HCT116 (cell line): ENCODE results near the gene LY86. TPM values are rescaled to one million over a fixed set of nuclear protein-coding genes. Genes with fewer than 3 reads are reported as not detected.

Source experiments
- ATAC-seq: fragments of 200-7000 bp; cut with Tn5 transposase; 2 replicates; pipeline ENCODE4 v1.9.1; 2020; ENCODE audit warnings: mild to moderate bottlenecking, moderate library complexity
- BruUV-seq: library from RNA; stranded (reverse); fragments of 400-500 nt; replicated peaks from 2 replicates; lab custom pipeline; 2021; lab: Mats Ljungman, UMichigan
- CTCF ChIA-PET: fragments of 300-600 bp; sonication (Branson Sonifier 250); formaldehyde crosslinking; loops from one replicate; lab custom pipeline; 2021; ENCODE audit warnings: antibody characterized with exemption; lab: Charles Lee
- POLR2A ChIA-PET: fragments of 300-600, 350-600 bp; sonication (Branson Sonifier 250); formaldehyde crosslinking; loops from one replicate; lab custom pipeline; 2021; ENCODE audit warnings: antibody characterized with exemption; lab: Charles Lee
- RAD21 ChIA-PET, 2 experiments: fragments of 300-600 bp; sonication (Branson Sonifier 250); formaldehyde crosslinking; loops; one replicate each; lab custom pipeline; 2023; ENCODE audit warnings: low total read pairs in 2 of 2; ENCODE audit not compliant: uncharacterized antibody in 2 of 2, unreplicated experiment in 2 of 2, low non-redundant PET in 1 of 2; lab: Charles Lee
- DNase-seq: peaks from one replicate; pipeline ENCODE4 v3.0.0-alpha.2; 2010; ENCODE audit warnings: low read depth, low spot score
- H2AFZ ChIP-seq: fragments of 200-600 bp; shearing (Covaris generic), sonication (generic); 2 replicates; pipeline ENCODE4 v1.6.1; 2017; ENCODE audit warnings: low read depth, mixed run types, mixed read lengths, antibody characterized with exemption, low read length; ENCODE audit not compliant: poor library complexity, severe bottlenecking
- H3K27ac ChIP-seq: 2 replicates; pipeline ENCODE4 v1.5.1; 2012; ENCODE audit warnings: low read depth, low read length
- H3K27me3 ChIP-seq: fragments of 200-600 bp; sonication (generic); 2 replicates; pipeline ENCODE4 v1.6.1; 2016; ENCODE audit warnings: mixed run types, low read length, mixed read lengths; ENCODE audit not compliant: insufficient read depth
- H3K36me3 ChIP-seq, 2 experiments: fragments of 200-500 bp in 1 of 2; fragments of 200-600 bp in 1 of 2; sonication (Bioruptor generic) in 1 of 2; sonication (generic) in 1 of 2; 2 replicates each; pipeline versions ENCODE4 v1.5.1 to v1.6.1; 2014 to 2016; ENCODE audit warnings: low read length in 2 of 2, inconsistent platforms in 1 of 2, mixed read lengths in 1 of 2, mixed run types in 1 of 2; ENCODE audit not compliant: insufficient read depth in 2 of 2, control insufficient read depth in 1 of 2
- H3K4me1 ChIP-seq, 2 experiments: fragments of 200-600 bp in 1 of 2; sonication (generic) in 1 of 2; 2 replicates each; pipeline versions ENCODE4 v1.5.1 to v1.6.1; 2012 to 2017; ENCODE audit warnings: low read length in 2 of 2, inconsistent platforms in 1 of 2, mild to moderate bottlenecking in 1 of 2, mixed read lengths in 1 of 2, mixed run types in 1 of 2, moderate library complexity in 1 of 2; ENCODE audit not compliant: insufficient read depth in 2 of 2, control insufficient read depth in 1 of 2
- H3K4me2 ChIP-seq: fragments of 200-600 bp; sonication (generic); 2 replicates; pipeline ENCODE4 v1.6.1; 2017; ENCODE audit warnings: mixed run types, low read length, mixed read lengths
- H3K4me3 ChIP-seq, 2 experiments: fragments of 200-600 bp in 1 of 2; sonication (generic) in 1 of 2; replicated peaks in 1 of 2; 2 replicates each; pipeline ENCODE4 v1.5.1; 2011 to 2016; ENCODE audit warnings: low read length in 2 of 2, control low read depth in 1 of 2, low read depth in 1 of 2, mild to moderate bottlenecking in 1 of 2, mixed read lengths in 1 of 2, mixed run types in 1 of 2
- H3K79me2 ChIP-seq: fragments of 200-600 bp; sonication (generic); 2 replicates; pipeline ENCODE4 v1.6.1; 2017; ENCODE audit warnings: mild to moderate bottlenecking, mixed run types, low read length, moderate library complexity, mixed read lengths; ENCODE audit not compliant: insufficient read depth
- H3K9ac ChIP-seq: fragments of 200-600 bp; sonication (generic); 2 replicates; pipeline ENCODE4 v1.6.1; 2016; ENCODE audit warnings: low read length, mixed read lengths
- H3K9me2 ChIP-seq: fragments of 200-600 bp; sonication (generic), shearing (Covaris generic); 2 replicates; pipeline ENCODE4 v1.6.1; 2017; ENCODE audit warnings: mixed run types, mild to moderate bottlenecking, moderate library complexity; ENCODE audit not compliant: insufficient read depth
- H3K9me3 ChIP-seq, 2 experiments: fragments of 200-500 bp in 1 of 2; fragments of 200-600 bp in 1 of 2; sonication (Bioruptor generic) in 1 of 2; sonication (generic) in 1 of 2; 2 replicates each; pipeline ENCODE4 v1.6.1; 2014 to 2017; ENCODE audit warnings: low read length in 2 of 2, mixed read lengths in 2 of 2, inconsistent platforms in 1 of 2, low read depth in 1 of 2, mild to moderate bottlenecking in 1 of 2, mixed run types in 1 of 2, moderate library complexity in 1 of 2; ENCODE audit not compliant: control insufficient read depth in 1 of 2, insufficient read depth in 1 of 2
- H4K20me1 ChIP-seq: fragments of 200-600 bp; sonication (generic), shearing (Covaris generic); 2 replicates; pipeline ENCODE4 v1.6.1; 2017; ENCODE audit warnings: mixed run types, mild to moderate bottlenecking, moderate library complexity; ENCODE audit not compliant: insufficient read depth
- CBX3 ChIP-seq: IDR thresholded peaks from 2 replicates; pipeline ENCODE4 v1.6.1; 2012; ENCODE audit warnings: low read depth
- CEBPB ChIP-seq: IDR thresholded peaks from 2 replicates; pipeline ENCODE4 v1.6.1; 2012; ENCODE audit warnings: low read depth
- EGR1 ChIP-seq: IDR thresholded peaks from 2 replicates; pipeline ENCODE4 v1.6.1; 2012; ENCODE audit warnings: low read depth
- ELF1 ChIP-seq: IDR thresholded peaks from 2 replicates; pipeline ENCODE4 v1.6.1; 2012; ENCODE audit warnings: low read depth, borderline replicate concordance
- EZH2 ChIP-seq: fragments of 200-600 bp; sonication (generic); IDR thresholded peaks from 2 replicates; pipeline ENCODE4 v1.6.1; 2017; ENCODE audit warnings: antibody characterized with exemption, mixed run types
- EZH2phosphoT487 ChIP-seq: fragments of 200-600 bp; IDR thresholded peaks from 2 replicates; pipeline ENCODE4 v1.6.1; 2018; ENCODE audit warnings: antibody characterized with exemption, borderline replicate concordance
- FOSL1 ChIP-seq: IDR thresholded peaks from 2 replicates; pipeline ENCODE4 v1.6.1; 2012; ENCODE audit warnings: low read depth
- JUND ChIP-seq: IDR thresholded peaks from 2 replicates; pipeline ENCODE4 v1.6.1; 2012
- POLR2A ChIP-seq: IDR thresholded peaks from 2 replicates; pipeline ENCODE4 v1.7.0; 2011; ENCODE audit warnings: borderline replicate concordance; ENCODE audit not compliant: insufficient read depth, insufficient read length; ENCODE audit errors: extremely low read depth
- POLR2AphosphoS5 ChIP-seq: IDR thresholded peaks from 2 replicates; pipeline ENCODE4 v1.6.1; 2011; ENCODE audit warnings: mild to moderate bottlenecking, low read depth, low read length, moderate library complexity
- RAD21 ChIP-seq: IDR thresholded peaks from 2 replicates; pipeline ENCODE4 v1.6.1; 2012; ENCODE audit warnings: low read depth, mild to moderate bottlenecking
- SP1 ChIP-seq: IDR thresholded peaks from 2 replicates; pipeline ENCODE4 v1.6.1; 2012; ENCODE audit warnings: low read depth
- SRF ChIP-seq: IDR thresholded peaks from 2 replicates; pipeline ENCODE4 v1.6.1; 2012; ENCODE audit warnings: low read depth
- TCF7L2 ChIP-seq: IDR thresholded peaks from 2 replicates; pipeline ENCODE4 v1.7.0; 2011; ENCODE audit warnings: borderline replicate concordance, inconsistent platforms; ENCODE audit not compliant: insufficient read depth, insufficient read length; ENCODE audit errors: extremely low read depth
- intact Hi-C: fragments of 100-400 bp; cut with micrococcal nuclease; formaldehyde crosslinking; loops from 2 replicates; pipeline ENCODE4 v1.10.0; 2022
- total RNA-seq: library from RNA; stranded (reverse); gene quantifications from one replicate; pipeline ENCODE4 v1.2.1, GENCODE V29; 2021; ENCODE audit not compliant: unreplicated experiment
- TF ChIP-seq, protein P1 (sequence below): IDR thresholded peaks from 2 replicates; pipeline ENCODE4 v1.6.1; 2012
- TF ChIP-seq, protein P2 (sequence below), 3 experiments: fragments of 200-600 bp in 1 of 3; sonication (generic) in 1 of 3; IDR thresholded peaks in 2 of 3; conservative IDR thresholded peaks in 1 of 3; 2 replicates each; pipeline ENCODE4 v1.5.1; 2012 to 2017; ENCODE audit warnings: low read depth in 2 of 3, low read length in 2 of 3, antibody characterized with exemption in 1 of 3, borderline replicate concordance in 1 of 3, control low read depth in 1 of 3, mild to moderate bottlenecking in 1 of 3, mixed read lengths in 1 of 3, mixed run types in 1 of 3, moderate library complexity in 1 of 3; ENCODE audit not compliant: insufficient read depth in 1 of 3
- TF ChIP-seq, protein P3 (sequence below): IDR thresholded peaks from 2 replicates; pipeline ENCODE4 v1.6.1; 2012

The LY86 gene
- total RNA-seq, 1 experiment from 2014 or later = not detected

DNA sequence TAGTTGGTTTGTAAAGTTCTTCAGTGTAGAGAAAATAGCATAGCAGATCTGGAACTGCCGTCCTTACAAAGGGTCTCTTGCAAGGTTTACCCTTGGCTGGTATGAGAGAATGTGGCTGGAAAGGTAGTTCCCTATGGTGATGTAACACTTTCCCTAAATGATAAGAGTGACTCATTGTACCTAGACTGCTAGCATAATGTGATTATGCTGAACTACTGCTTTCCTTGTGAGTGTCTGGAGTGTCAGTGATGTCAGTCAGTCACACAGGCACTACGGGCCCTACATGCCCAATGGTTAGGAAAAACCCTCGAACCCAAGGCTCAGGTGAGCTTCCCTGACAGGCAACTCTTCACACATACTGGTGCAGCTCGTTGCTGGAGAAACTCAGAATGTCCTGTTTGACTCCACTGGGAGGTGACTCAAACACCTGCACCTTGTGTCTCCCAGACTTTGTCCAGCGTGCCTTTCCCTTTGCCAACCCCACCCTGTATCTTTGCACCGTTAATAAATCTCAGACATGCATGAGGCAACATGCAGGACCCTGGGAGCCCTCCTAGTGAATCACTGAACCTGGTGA, 28.4 kb upstream of the LY86 start:
- no peak overlapping the region for H3K4me3 ChIP-seq
- BruUV-seq = no TSS peak
- peaks cover 37% of the 10 kb centered on the region for H3K27me3 ChIP-seq
- POLR2A ChIA-PET = no interaction called here
- H3K9ac ChIP-seq = no peak overlapping the region
- no peaks in the 10 kb centered on the region for H3K79me2 ChIP-seq
- no peak for DNase-seq
- TF ChIP-seq EZH2phosphoT487 (no peak), ELF1 (no peak), EZH2 (no peak), CEBPB (0 out of 2 replicates have a peak, but pooled peaks have one; percentile 38), TCF7L2 (no peak)
- TF ChIP-seq, protein P1, sequence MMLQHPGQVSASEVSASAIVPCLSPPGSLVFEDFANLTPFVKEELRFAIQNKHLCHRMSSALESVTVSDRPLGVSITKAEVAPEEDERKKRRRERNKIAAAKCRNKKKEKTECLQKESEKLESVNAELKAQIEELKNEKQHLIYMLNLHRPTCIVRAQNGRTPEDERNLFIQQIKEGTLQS = peak; percentile 64
- H3K36me3 ChIP-seq = no peaks in the 10 kb centered on the region
- H3K9me3 ChIP-seq = no peaks in the 10 kb centered on the region
- CTCF ChIA-PET = no interaction called here
- no peaks in the 10 kb centered on the region for H4K20me1 ChIP-seq
- intact Hi-C loops = loop anchor here (10.0 kb wide), 1 partner anchor 1055 kb away; no protein-coding TSS in a partner anchor
- ATAC-seq = no peak
- no peaks in the 10 kb centered on the region for H3K9me2 ChIP-seq
- no peak overlapping the region for H3K27ac ChIP-seq
- RAD21 ChIA-PET = no interaction called here
- no peak overlapping the region for H2AFZ ChIP-seq
- no peaks in the 10 kb centered on the region for H3K4me1 ChIP-seq
- H3K4me2 ChIP-seq = no peak overlapping the region

DNA sequence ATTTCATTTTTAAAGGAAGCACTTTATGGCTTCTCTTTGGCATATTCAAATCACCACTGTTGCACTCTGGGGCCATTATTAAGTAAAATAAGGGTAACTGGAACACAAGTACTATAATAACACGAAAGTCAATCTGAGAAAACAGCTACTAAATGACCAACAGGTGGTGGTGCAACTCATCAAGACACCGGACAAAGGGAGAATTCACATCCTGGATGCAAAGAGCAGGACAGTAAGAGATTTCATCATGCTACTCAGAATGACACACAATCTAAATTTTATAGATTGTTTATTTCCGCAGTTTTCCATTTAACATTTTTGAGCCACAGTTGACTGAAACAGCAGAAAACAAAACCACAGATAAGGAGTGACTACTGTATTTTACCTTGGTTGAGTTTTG, 27.6 kb upstream of the LY86 start:
- no peak overlapping the region for H3K9ac ChIP-seq
- BruUV-seq = no TSS peak
- H3K4me2 ChIP-seq = no peak overlapping the region
- ChIA-PET POLR2A (no interaction called here), RAD21 (no interaction called here), CTCF (no interaction called here)
- H3K36me3 ChIP-seq = no peaks in the 10 kb centered on the region
- no peaks in the 10 kb centered on the region for H3K4me1 ChIP-seq
- no peak overlapping the region for H3K4me3 ChIP-seq
- no peaks in the 10 kb centered on the region for H3K79me2 ChIP-seq
- no peak overlapping the region for H2AFZ ChIP-seq
- intact Hi-C loops = no loop called here
- DNase-seq = peak; percentile 13
- ATAC-seq = no peak
- peaks cover 33% of the 10 kb centered on the region for H3K27me3 ChIP-seq
- no peaks in the 10 kb centered on the region for H3K9me3 ChIP-seq
- no peaks in the 10 kb centered on the region for H4K20me1 ChIP-seq
- no peaks in the 10 kb centered on the region for H3K9me2 ChIP-seq
- H3K27ac ChIP-seq = no peak overlapping the region
- TF ChIP-seq, protein P2, sequence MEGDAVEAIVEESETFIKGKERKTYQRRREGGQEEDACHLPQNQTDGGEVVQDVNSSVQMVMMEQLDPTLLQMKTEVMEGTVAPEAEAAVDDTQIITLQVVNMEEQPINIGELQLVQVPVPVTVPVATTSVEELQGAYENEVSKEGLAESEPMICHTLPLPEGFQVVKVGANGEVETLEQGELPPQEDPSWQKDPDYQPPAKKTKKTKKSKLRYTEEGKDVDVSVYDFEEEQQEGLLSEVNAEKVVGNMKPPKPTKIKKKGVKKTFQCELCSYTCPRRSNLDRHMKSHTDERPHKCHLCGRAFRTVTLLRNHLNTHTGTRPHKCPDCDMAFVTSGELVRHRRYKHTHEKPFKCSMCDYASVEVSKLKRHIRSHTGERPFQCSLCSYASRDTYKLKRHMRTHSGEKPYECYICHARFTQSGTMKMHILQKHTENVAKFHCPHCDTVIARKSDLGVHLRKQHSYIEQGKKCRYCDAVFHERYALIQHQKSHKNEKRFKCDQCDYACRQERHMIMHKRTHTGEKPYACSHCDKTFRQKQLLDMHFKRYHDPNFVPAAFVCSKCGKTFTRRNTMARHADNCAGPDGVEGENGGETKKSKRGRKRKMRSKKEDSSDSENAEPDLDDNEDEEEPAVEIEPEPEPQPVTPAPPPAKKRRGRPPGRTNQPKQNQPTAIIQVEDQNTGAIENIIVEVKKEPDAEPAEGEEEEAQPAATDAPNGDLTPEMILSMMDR (IDR thresholded peaks at IDR 0.05 in 2 of 3, conservative IDR thresholded peaks at IDR 0.05 in 1 of 3; ENCODE audit: borderline replicate concordance in 1 of 3, insufficient read depth in 1 of 3, low read depth in 2 of 3, low read length in 2 of 3) = peak in 1 of 3 experiments; percentile 21; a peak in 1 of 6 replicates
- TF ChIP-seq POLR2A = no peak
- no peak for TF ChIP-seq JUND
- no peak for TF ChIP-seq POLR2AphosphoS5
- no peak for TF ChIP-seq TCF7L2
- TF ChIP-seq, protein P1 = no peak
- TF ChIP-seq, protein P3, sequence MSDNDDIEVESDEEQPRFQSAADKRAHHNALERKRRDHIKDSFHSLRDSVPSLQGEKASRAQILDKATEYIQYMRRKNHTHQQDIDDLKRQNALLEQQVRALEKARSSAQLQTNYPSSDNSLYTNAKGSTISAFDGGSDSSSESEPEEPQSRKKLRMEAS = 0 out of 2 replicates have a peak, but pooled peaks have one; percentile 15
- no peak for TF ChIP-seq FOSL1
- TF ChIP-seq RAD21 = peak; percentile 51
- TF ChIP-seq SRF = no peak
- TF ChIP-seq EGR1 = no peak
- TF ChIP-seq SP1 = no peak
- no peak for TF ChIP-seq CBX3
